GM19463 (cell line): ENCODE results near the gene STRA8.
"Not testable (repeated sequence)": the region's sequence is repeated elsewhere in the genome, so short reads cannot be mapped to it uniquely, and the experiment has no call there.

Experiments used
- ATAC-seq: cut with Tn5 transposase; IDR thresholded peaks from one replicate; pipeline ENCODE4 v1.9.1; 2021; ENCODE audit warnings: mild to moderate bottlenecking, moderate library complexity; ENCODE audit not compliant: unreplicated experiment

The STRA8 gene

DNA sequence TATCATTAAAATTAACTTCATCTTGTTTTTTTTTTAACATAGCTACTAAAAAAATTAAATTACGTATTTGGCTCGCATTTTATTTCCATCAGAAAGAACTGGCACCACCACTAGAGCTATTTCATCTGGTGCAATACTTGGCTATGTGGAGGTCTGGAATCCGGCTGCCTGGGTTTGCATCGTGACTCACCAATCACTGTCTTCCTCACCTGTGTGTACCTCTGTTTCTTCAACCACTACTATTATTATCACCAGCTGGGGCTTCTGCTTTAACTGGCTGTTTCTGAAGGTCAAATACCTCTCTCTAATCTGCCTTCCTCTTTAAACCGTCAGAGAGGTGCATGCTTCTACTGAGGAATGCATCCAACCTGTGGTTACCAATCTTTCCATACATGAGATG, 28.8 kb upstream of the STRA8 start:
- ATAC-seq: no peak

DNA sequence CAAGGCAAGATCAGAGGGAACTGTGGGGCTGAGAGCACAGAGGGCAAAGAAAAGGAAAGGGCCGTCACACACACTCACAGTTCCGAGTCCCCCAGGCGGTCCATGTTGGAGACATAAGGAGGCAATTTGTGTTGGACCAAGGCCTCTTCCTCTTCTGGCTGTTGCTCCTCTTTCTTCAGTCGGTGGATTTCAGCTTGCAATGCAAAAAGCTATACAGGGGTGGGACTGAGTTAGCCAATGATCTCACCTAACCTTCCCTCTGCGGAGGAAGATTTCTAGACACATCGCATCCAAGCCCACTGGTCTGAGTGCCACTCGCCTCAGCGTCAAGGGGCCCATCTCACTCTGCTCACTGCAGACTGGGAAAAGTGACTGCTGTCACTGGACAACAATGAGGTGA, 27.8 kb upstream of the STRA8 start:
- ATAC-seq: no peak

DNA sequence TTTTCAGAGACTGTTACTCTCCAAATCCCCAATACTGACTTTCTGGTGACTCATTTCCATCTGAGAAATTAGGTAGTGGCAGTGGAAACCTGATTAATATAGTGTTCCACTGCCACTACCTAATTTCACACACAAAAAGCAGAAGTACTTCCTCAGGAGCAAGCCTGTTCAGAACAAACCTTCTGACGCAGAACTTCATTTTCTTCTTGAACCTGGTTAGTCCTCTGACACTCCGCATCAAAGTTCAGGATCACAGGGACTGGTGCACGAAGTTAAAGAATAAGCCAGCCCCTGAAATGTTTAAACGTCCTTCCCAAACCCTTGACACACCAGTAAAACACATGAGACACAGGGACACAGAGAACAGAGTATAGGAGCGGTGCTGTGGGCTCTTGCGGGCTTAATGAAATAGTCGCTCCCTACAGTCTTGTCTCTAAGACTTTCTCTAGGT, 26.7 kb upstream of the STRA8 start:
- ATAC-seq: peak; percentile 24

DNA sequence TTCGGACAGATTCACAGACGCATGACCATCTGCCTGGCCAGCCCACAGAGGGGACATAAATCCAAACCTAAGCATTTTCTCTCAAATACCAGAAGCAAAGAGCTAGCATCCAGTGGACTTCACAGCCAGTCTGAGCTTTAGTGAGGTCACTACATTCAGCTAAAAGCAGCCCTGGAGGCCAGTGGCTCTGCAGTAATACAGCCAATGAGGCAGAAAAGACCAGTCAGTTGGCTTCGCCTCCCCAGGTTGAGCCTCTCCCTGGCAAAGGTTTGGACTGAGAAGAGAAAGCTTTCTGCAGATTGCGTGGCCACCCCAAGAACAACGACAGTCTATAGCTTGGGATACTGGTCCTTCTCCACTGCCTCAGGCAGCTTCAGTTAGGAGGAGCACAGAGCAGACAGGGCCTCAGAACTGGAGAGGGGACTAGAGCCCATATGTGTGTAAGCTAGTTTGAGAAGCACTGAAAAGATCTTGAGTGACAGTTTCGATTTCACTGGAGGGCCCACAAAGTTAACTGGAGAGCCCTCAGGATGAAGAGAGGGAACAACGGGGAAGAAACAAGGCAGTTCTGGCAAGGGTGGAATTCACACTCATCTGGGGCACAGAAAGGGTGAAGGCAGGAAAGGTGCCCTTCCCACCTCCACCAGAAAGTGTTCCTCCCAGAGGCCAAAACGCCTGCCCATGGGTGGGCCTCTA, 26.1 kb upstream of the STRA8 start:
- ATAC-seq: no peak

DNA sequence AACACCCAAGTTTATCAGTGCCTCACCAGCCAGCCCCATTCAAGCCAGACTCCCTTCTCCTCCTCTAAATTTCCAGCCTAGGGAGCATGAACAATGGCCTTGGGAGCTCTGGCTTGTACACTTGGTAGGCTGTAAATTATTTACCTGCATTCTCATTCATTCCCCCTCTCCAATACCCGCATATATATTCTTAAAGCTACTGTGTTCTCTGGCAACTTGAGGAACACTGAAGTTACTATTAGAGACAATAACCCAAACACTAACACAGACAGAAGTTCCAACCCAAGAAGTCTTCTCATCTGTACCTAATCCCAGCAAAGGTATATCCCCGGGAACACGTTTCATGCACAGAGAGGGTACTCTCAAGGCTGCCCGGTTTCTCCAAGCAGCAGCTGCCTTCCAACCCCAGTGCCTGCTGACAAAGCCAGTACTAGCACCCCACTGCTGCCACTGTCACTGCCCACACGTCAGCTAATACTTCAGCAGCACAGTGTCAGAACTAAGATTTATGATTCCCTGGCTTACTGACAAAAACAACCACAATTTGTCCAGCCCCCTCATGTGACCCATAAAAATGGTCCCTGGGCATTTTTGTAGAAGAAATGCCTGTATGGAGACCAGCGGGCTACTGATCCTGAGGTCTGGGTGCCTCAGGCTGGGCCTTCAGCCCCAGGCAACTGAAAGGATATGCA, 25.4 kb upstream of the STRA8 start:
- ATAC-seq: no peak

DNA sequence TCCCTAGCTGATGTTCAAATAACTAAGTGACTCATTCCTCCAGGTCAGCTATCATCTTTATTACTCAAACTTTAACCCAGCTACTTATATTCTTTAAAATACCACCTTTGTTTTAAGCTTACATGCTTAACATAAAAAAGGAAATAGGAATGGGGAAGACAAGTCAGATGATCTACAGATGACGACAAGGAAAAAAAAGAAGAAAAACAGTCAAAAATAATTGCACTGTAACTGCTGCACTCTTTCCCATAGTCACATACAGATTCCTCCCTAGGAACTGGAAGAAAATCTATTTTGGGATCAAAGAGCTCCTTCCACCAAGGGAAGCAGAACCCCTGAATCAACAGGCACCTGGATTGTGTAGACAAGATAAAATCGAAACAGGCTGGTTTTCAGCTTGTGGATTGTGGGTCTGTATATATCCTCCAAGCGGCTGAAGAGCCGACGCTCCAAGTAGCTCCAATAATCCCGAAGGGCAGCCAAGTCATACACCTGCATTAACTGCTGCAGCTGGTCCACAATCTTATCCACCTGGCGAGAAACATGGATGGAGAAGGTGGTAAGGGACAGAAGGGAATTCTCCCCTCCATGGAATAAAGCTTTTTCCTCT, 24.3 kb upstream of the STRA8 start:
- ATAC-seq: no peak

DNA sequence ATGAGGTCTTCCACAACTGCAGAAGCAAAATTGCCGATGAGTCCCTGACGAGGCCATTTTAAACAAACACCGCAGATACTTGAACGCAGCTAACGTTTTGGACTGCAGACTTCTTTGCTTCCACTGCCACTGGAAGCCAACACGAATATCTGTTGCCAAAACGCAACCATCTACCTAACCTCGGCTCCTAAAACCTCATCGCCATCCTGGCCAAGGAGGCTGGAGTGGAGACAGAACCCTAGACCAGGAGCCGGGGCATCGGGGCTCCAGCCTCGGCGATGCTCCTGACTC, 22.8 kb upstream of the STRA8 start:
- no peak for ATAC-seq

DNA sequence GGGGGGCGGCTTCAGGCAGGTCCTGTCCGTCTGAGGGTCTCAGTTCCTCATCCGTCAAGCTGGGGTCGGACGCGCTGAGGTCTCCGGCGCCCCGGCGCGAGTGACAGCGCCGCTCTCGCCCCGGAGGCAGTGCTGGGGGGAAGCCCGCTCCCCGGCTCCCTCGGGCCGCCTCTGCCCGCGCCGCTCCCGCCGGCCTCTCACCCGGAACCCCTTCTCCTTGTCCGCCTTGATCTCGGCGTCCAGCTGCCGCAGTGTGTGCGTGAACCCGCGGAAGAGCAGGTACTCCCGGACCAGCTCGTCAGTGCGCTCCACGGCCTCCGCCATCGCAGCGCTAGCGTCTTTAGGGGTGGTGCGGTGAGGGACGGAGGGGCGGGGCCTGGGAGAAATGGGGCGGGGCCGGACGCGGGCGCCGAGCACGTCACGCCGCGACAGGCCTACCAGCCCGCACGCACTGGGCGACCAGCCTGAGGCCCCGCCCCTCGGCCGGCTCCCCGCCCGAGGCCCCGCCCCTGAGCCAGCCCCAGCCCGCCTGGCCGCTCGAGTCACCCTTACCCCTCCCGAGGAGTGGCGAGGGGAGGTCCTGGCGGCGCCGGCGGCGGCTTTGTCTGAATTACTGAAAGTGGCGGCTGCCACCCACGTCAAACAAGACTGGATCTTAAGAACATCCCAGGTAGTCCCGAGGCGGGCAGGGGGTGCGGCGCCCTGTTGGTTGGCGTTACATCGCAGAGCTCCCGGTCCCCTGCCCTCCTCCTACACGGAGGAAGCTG, 22.3 kb upstream of the STRA8 start, which contains the start of gene WDR91:
Gene WDR91 (minus strand): TSS at position 348 of the 767 bp plus-strand sequence. CDS start 24 bp downstream, at position 324.
- peak; percentile 77 for ATAC-seq

DNA sequence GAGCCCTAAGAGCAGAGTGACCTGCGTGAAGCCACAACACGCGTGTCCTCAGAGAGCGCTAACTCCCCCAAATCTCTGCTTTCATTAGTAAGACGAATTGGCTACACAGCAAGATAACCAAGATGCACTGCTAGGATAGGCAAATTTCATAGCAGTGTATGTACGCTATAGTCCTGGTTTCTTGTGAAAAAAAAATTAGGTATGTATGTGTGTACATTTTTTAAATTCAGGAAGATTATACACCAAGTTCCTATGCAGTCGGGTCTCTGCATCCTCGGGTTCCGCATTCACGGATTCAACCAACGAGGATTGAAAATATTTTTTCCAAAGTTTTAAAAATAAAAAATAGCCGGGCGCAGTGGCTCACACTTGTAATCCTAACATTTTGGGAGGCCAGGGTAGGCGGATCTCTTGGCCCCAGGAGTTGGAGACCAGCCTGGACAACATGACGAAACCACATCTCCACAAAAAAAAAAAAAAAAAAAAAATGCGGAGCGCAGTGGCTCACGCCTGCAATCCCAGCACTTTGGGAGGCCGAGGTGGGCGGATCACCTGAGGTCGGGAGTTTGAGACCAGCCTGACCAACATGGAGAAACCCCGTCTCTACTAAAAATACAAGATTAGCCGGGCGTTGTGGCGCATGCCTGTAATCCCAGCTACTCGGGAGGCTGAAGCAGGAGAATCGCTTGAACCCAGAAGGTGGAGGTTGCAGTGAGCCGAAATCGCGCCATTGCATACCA, 21.5 kb upstream of the STRA8 start:
- ATAC-seq: not testable (repeated sequence)

DNA sequence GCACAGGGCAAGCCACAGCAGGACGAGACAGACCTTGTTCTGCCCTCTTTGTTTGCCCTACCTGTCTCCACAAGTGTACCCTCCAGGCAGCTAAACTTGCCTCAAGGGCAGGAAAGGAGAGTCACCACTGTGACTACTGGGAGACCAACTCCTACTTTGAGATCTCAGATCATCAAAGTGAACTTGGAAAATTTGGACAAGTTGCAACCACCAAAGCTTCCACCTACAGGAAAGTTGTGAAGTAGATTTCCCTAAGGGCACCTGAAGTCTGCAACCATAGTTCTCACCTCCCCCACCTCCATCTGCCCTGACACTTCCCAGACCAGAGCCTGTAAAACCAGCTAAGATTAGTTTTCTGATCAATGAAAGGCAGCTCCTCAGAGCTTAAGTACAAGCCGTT, 19.8 kb upstream of the STRA8 start:
- no peak for ATAC-seq

DNA sequence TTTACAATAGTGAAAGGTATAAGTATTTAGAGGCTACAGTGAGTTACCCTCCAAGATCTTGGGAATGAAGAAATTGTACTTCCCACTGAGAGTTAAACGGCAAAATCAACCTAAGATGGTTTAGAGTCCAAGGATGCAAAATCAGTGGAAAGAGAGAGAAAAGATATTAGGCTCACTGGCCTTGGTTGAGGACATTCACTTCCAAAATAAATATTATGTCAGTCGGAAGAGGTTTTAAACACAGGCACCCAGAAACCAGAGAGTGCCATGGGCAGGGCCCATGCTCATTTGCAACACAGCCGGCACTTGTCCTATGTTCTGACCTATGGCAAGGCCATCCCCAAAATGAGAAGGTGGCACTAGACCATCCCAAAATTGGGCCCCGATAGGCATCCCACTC, 18.5 kb upstream of the STRA8 start:
- no peak for ATAC-seq

DNA sequence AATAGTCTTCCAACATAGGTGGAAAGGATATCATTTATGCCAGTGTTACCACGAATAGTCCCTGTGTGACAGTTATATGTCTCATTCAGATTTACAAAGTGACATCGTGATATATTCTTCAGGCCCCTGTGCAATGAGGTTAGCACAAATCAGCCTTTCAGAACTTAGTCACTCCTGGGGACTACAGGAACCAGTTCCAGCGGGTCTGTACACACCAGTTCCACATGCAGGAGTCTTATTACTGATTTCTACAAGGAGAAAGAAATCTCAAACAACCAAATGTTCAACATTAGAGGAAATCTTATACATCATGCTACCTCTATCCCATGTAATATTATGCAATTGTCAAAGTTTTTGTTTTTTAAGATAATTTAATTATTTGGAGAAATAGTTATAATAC, 17.9 kb upstream of the STRA8 start:
- no peak for ATAC-seq

DNA sequence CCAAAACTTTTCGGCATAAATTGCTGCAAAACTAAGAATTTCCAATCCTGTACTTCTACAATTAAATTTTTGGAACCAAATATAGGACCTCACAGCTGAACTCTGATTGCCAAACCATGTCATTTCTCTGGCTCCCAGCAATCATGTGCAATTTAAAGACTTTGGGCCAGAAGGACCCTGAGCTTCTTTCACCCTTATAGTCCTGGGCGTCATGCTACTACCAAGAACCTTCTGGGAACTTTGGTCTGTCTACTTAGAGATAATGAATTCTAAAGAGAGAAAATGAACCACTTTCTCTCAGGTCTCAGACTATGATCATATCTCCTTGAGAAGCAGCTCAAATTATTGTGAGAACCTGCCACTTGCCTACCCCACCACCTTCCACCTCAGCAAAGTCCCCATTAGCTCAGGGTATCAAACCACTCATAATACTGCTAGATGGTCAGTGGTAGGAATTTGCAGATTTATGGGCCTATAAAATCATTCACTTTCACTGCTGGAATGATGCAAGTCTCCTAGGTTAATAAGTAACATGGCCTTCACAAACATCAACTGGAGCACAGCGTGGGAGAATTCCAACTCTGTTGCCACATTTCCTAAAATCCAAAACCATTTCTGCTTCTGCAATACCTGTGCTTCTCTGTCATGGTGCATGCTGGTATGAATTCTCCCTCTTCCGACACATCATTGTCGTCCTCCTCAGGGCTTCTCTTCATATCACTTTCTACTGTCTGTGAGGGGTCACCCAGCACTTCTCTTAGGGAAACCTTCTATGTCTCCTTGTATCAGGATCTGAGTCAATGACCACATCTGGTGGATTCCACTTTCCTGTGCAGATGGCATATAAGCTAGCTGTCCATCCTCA, 15.8 kb upstream of the STRA8 start:
- ATAC-seq: no peak

DNA sequence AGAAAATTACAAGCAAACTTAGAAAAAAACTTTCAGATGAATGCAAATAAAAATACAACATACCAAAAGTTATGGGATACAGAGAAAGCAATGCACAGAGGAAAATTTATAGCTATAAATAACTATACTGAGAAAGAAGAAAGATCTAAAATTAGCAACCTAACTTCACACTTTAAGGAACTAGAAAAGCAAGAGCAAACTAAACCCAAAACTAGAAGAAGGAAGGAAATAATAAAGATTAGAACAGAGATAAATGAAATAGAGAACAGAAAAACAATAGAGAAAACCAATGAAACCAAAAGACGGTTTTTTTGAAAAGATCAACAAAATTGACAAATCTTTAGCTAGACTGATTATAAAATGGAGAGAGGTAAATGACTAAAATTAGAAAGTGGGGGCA, 9.6 kb upstream of the STRA8 start:
- ATAC-seq: no peak

DNA sequence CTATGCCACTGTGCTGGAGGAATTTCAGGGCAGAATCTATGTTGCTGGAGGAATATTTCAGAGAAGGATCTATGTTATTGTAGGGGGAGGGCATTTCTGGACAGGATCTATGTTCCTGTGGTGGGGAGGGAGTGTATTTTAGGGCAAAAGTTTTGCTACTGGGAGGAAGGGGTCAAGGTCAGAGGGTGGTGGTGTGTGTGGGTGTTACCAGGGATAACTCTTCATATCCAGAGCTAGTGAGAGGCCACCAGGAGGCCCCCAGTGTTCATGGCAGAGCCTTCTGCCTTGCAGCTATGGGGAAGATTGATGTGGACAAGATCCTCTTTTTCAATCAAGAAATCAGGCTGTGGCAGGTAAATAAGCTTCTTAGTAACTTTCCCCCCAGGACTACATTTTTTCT, 2.0 kb upstream of the STRA8 start:
- no peak for ATAC-seq

DNA sequence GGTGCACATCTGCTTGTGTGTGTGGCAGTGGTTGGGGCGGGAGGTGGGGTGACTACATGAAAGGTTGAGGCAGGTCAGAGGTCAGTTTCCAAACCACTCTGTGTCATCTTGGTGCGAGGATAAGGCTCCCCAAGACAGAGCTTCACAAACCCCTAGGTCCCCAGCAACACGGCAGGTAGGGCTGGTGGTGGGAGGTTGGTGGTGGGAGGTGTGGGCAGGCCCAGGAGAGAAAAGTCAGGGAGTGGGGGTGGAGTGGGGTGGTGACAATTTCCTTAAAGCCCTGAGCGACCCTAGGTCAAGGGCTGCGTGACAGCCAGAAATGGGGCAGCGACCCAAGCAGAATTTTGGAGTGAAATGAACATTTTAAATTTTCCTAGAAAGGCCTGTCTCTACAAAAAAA, 1.6 kb upstream of the STRA8 start:
- ATAC-seq: no peak

DNA sequence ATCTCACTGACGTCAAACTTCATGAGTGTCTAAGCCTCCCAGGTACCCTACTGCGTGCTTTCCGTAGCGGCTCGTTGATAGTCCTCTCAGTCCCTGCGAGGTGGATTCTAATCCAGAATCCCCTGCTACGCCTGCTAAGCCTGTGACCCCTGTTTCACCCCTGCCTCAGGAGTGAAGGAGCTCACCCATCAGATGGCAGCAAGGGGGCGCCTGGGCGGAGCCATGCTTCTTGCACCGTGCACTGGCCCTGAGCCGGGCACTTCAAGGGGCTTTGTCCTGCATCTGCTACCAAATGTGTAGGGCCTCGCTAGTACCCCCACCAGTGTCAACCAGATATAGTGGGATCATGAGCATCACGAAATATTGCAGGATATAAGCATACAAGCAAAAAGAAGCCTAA, 918 bp upstream of the STRA8 start:
- no peak for ATAC-seq

DNA sequence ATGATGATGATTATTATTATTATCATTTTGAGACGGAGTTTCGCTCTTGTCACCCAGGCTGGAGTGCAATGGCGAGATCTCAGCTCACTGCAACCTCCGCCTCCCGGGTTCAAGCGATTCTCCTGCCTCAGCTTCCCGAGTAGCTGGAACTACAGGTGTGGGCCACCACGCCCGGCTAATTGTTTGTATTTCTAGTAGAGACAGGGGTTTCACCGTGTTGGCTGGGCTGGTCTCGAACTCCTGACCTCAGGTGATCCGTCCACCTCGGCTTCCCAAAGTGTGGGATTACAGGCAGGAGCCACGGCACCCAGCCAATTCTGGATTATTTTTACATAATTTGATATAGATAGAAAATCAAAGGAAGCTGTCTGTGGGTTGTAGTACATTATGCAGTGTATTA, 457 bp downstream of the STRA8 start:
- ATAC-seq: not testable (repeated sequence)

DNA sequence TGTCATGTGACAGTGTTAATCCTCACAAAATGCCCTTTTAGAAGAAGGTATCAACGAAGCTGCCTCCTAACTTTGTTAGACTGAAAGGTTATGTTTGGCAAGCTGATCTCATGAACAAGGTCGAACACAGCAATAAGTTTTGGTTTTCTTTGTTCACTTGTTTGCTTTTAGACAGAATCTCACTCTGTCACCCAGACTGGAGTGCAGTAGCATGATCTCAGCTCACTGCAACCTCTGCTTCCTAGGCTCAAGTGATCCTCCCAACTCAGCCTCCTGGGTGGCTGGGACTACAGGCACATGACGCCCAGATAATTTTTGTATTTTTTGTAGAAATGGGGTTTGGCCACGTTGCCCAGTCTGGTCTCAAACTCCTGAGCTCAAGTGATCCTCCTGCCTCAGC, 1.1 kb downstream of the STRA8 start:
- ATAC-seq: no peak

DNA sequence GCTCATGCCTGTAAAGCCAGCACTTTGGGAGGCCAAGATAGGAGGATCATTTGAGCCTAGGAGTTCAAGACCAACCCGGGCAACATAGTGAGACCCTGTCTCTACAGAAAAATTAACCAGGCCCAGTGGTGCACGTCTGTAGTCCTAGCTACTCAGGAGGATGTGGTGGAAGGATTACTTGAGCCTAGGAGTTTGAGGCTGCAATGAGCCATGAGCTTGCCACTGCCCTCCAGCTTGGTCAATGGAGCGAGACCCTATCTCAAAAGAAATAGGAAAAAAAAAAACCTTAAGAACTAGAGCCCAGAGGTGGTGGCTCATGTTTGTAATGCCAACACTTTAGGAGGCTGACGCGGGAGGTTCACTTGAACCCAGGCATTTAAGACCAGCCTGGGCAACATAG, 2.2 kb downstream of the STRA8 start:
- ATAC-seq: no peak
